Hindlimb muscle (tissue), 1 donor: ENCODE data around the gene NUMBL. TPM values are rescaled to one million over a fixed set of nuclear protein-coding genes. Genes with fewer than 3 reads are reported as not detected.
"Not testable (repeated sequence)": the region's sequence is repeated elsewhere in the genome, so short reads cannot be mapped to it uniquely, and the experiment has no call there.

Experiments used
- DNase-seq: peaks from one replicate; pipeline ENCODE4 v3.0.0-alpha.2; 2013
- polyA plus RNA-seq: library from polyadenylated mRNA; unstranded; fragments of 120-200 nt; gene quantifications from one replicate; pipeline ENCODE4 v1.2.1, GENCODE V29; 2013; ENCODE audit not compliant: insufficient read length

NUMBL gene
- 36.7 TPM for polyA plus RNA-seq

- peak; percentile 92 for DNase-seq
Observed at GRCh38 chr19:40690050-40690692, at the start of gene NUMBL. TSS of gene NUMBL (minus strand) at chr19:40690651. CDS start at chr19:40690483, 168 bp downstream.

GRCh38 chr19:40739030-40739839 is 48.8 kb upstream of the NUMBL start:
- no peak for DNase-seq

GRCh38 chr19:40737102-40737644 is 46.7 kb upstream of the NUMBL start:
- DNase-seq: no peak

GRCh38 chr19:40736661-40737060 is 46.2 kb upstream of the NUMBL start:
- DNase-seq: no peak

GRCh38 chr19:40735013-40735771 is 44.7 kb upstream of the NUMBL start:
- DNase-seq: no peak

GRCh38 chr19:40733149-40733548 is 42.7 kb upstream of the NUMBL start:
- DNase-seq: no peak

GRCh38 chr19:40732304-40732703 is 41.9 kb upstream of the NUMBL start:
- not testable (repeated sequence) for DNase-seq

GRCh38 chr19:40730065-40730464 is 39.6 kb upstream of the NUMBL start:
- not testable (repeated sequence) for DNase-seq

GRCh38 chr19:40726279-40726678 is 35.8 kb upstream of the NUMBL start:
- DNase-seq: no peak

GRCh38 chr19:40724855-40725254 is 34.4 kb upstream of the NUMBL start:
- no peak for DNase-seq

GRCh38 chr19:40724315-40724714 is 33.9 kb upstream of the NUMBL start:
- no peak for DNase-seq

GRCh38 chr19:40723661-40724254 is 33.3 kb upstream of the NUMBL start:
- no peak for DNase-seq

- DNase-seq: no peak
Observed at GRCh38 chr19:40721936-40722661, 31.6 kb upstream of the NUMBL start.

GRCh38 chr19:40721140-40721486 is 30.7 kb upstream of the NUMBL start:
- no peak for DNase-seq

- no peak for DNase-seq
Observed at GRCh38 chr19:40719414-40719894, 29.0 kb upstream of the NUMBL start.

- no peak for DNase-seq
Observed at GRCh38 chr19:40718774-40719391, 28.4 kb upstream of the NUMBL start.

GRCh38 chr19:40717880-40718773 is 27.7 kb upstream of the NUMBL start:
- DNase-seq: no peak

- no peak for DNase-seq
Observed at GRCh38 chr19:40717325-40717879, 27.0 kb upstream of the NUMBL start.

- DNase-seq: peak; percentile 99
Observed at GRCh38 chr19:40716482-40717324, 26.3 kb upstream of the NUMBL start, which contains the start of the genes COQ8B and ITPKC. TSS of gene COQ8B (minus strand) at chr19:40716886. CDS start at chr19:40714632, 2,254 bp downstream. TSS of gene ITPKC (plus strand) at chr19:40717112. CDS start at chr19:40717136, 24 bp downstream.
